Measurements from ENCODE around the gene CCDC81.

The CCDC81 gene

DNA sequence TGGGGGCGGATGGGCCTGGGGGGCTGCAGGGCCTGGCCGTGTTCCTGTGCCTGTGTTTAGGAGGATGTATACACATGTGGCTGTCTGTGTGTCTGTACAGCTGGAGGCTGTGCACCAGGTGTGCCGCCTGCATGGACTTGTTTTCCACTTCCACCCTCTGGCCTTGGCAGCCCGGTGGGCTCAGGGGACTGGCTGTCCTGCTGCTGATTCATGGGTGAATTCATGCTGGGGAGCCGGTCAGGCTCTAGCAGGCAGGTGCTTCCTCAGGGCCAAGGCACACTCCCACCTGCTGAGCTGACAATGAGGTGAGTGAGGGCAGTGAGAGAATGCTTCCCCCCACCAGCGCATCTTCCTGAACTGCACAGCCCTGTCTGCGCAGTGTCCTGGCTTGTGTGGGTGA lies 88.4 kb downstream of the CCDC81 start:
- H3K4me1 ChIP-seq (ENCODE audit: low read depth, poor library complexity, severe bottlenecking): no peaks in the 10 kb centered on the region
- no peaks in the 10 kb centered on the region for H3K36me3 ChIP-seq (ENCODE audit: insufficient read depth)
- H2AFZ ChIP-seq (ENCODE audit: low read depth): no peak overlapping the region
- no peak overlapping the region for H3K4me3 ChIP-seq (IDR thresholded peaks at IDR 0.05; ENCODE audit: insufficient read depth, low read depth, low read length)
- no peak overlapping the region for H3K9ac ChIP-seq
- H3K27me3 ChIP-seq (ENCODE audit: insufficient read depth, low read depth): no peaks in the 10 kb centered on the region
- no peaks in the 10 kb centered on the region for H4K20me1 ChIP-seq (ENCODE audit: insufficient read depth)
- no peak overlapping the region for H3K27ac ChIP-seq
- H3K79me2 ChIP-seq (ENCODE audit: insufficient read depth, low read depth): no peaks in the 10 kb centered on the region
- TF ChIP-seq, protein P1, sequence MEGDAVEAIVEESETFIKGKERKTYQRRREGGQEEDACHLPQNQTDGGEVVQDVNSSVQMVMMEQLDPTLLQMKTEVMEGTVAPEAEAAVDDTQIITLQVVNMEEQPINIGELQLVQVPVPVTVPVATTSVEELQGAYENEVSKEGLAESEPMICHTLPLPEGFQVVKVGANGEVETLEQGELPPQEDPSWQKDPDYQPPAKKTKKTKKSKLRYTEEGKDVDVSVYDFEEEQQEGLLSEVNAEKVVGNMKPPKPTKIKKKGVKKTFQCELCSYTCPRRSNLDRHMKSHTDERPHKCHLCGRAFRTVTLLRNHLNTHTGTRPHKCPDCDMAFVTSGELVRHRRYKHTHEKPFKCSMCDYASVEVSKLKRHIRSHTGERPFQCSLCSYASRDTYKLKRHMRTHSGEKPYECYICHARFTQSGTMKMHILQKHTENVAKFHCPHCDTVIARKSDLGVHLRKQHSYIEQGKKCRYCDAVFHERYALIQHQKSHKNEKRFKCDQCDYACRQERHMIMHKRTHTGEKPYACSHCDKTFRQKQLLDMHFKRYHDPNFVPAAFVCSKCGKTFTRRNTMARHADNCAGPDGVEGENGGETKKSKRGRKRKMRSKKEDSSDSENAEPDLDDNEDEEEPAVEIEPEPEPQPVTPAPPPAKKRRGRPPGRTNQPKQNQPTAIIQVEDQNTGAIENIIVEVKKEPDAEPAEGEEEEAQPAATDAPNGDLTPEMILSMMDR (conservative IDR thresholded peaks at IDR 0.05; ENCODE audit: low read depth, low read length): no peak
- no peak overlapping the region for H3K4me2 ChIP-seq

DNA sequence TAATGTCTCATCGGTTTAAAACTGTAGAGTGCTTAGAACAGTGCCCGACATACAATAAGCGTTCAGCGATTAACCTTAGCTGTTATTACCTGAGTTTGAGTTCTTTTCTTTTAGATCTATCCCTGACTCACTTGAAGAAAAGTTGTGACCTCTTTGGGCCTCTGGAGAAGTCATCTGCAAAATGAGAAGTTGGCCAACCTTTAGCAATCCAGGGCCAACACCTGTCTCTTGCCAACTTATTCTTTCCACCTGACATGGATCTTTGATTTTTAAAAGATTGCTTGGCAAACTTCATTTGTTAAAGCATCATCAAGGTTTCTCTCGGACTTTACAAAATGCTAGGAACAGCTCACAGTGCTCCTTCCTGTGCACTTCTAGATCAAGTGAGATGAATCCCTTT lies 89.3 kb downstream of the CCDC81 start:
- Histone ChIP-seq H3K4me2 (no peak overlapping the region), H4K20me1 (ENCODE audit: insufficient read depth) (no peaks in the 10 kb centered on the region), H3K27ac (no peak overlapping the region), H3K79me2 (ENCODE audit: insufficient read depth, low read depth) (no peaks in the 10 kb centered on the region), H3K4me3 (IDR thresholded peaks at IDR 0.05; ENCODE audit: insufficient read depth, low read depth, low read length) (no peak overlapping the region), H3K27me3 (ENCODE audit: insufficient read depth, low read depth) (no peaks in the 10 kb centered on the region), H3K4me1 (ENCODE audit: low read depth, poor library complexity, severe bottlenecking) (no peaks in the 10 kb centered on the region), H3K9ac (no peak overlapping the region), H2AFZ (ENCODE audit: low read depth) (no peak overlapping the region), H3K36me3 (ENCODE audit: insufficient read depth) (no peaks in the 10 kb centered on the region)
- TF ChIP-seq, protein P1 (conservative IDR thresholded peaks at IDR 0.05; ENCODE audit: low read depth, low read length): no peak

DNA sequence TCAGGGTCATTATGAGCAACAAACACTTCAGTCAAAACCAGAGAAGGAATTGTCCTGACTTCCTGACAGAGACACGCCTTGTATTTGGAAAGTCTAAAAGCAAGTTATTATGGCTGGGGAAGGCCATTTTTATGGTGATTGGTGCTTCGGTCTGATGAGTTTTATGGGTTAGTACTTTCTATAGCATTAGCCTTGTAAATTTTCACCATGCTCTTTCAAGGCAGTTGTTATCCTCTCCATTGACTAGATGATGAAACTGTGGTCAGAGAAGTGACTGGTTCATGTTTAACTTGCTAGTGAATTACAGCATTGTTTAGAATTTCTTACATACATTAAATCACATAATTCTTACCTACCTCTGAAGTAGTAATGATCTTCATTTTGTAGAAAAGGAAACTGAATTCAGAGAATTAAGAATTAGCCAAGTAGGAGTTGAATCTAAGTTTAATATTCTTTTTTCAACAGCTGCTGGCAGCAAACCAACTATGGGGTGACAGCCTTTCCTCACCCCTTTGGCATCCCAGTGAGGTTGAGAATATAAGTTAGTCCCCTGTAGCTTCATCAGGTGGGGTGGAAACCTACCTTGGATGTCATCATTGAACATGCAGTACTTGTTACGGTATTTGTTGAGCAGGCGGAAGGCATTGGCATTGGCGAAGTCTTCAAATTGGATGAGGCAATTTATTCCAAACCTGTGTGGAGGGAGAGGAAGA lies 90.0 kb downstream of the CCDC81 start:
- H3K27ac ChIP-seq: no peak overlapping the region
- TF ChIP-seq, protein P1 (conservative IDR thresholded peaks at IDR 0.05; ENCODE audit: low read depth, low read length): no peak
- H3K79me2 ChIP-seq (ENCODE audit: insufficient read depth, low read depth): no peaks in the 10 kb centered on the region
- no peak overlapping the region for H3K4me2 ChIP-seq
- no peaks in the 10 kb centered on the region for H3K27me3 ChIP-seq (ENCODE audit: insufficient read depth, low read depth)
- no peak overlapping the region for H3K4me3 ChIP-seq (IDR thresholded peaks at IDR 0.05; ENCODE audit: insufficient read depth, low read depth, low read length)
- H3K36me3 ChIP-seq (ENCODE audit: insufficient read depth): no peaks in the 10 kb centered on the region
- no peaks in the 10 kb centered on the region for H4K20me1 ChIP-seq (ENCODE audit: insufficient read depth)
- H3K4me1 ChIP-seq (ENCODE audit: low read depth, poor library complexity, severe bottlenecking): no peaks in the 10 kb centered on the region
- H3K9ac ChIP-seq: no peak overlapping the region
- H2AFZ ChIP-seq (ENCODE audit: low read depth): no peak overlapping the region

DNA sequence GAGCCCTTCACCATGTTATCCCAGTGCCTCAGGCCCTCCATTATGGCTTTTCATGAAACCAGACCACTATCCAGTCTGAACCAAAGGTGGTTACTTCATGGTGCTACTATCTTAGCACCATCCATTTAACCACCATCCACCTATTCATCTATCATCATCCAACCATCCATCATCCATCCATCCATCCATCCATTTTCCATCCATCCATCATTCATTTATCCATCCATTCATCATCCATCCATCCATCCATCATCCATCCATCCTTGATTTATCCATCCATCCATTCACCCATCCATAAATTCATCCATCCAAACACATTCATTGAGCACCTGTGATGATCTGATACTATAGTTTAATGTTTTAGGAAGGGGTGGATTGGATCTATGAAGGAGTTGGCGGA lies 93.5 kb downstream of the CCDC81 start:
- Histone ChIP-seq H3K4me2 (no peak overlapping the region), H3K4me1 (ENCODE audit: low read depth, poor library complexity, severe bottlenecking) (no peaks in the 10 kb centered on the region), H3K27ac (no peak overlapping the region), H3K9ac (no peak overlapping the region), H3K79me2 (ENCODE audit: insufficient read depth, low read depth) (no peaks in the 10 kb centered on the region), H3K27me3 (ENCODE audit: insufficient read depth, low read depth) (no peaks in the 10 kb centered on the region), H4K20me1 (ENCODE audit: insufficient read depth) (no peaks in the 10 kb centered on the region), H2AFZ (ENCODE audit: low read depth) (no peak overlapping the region), H3K36me3 (ENCODE audit: insufficient read depth) (no peaks in the 10 kb centered on the region), H3K4me3 (IDR thresholded peaks at IDR 0.05; ENCODE audit: insufficient read depth, low read depth, low read length) (no peak overlapping the region)
- TF ChIP-seq, protein P1 (conservative IDR thresholded peaks at IDR 0.05; ENCODE audit: low read depth, low read length): no peak
